Measurements from ENCODE around the gene DNM3.
A peak's percentile ranks its signal among the peaks of the same experiment; 100 is the strongest.
"Not testable (repeated sequence)": the region's sequence is repeated elsewhere in the genome, so short reads cannot be mapped to it uniquely, and the experiment has no call there.

DNM3 gene

DNA sequence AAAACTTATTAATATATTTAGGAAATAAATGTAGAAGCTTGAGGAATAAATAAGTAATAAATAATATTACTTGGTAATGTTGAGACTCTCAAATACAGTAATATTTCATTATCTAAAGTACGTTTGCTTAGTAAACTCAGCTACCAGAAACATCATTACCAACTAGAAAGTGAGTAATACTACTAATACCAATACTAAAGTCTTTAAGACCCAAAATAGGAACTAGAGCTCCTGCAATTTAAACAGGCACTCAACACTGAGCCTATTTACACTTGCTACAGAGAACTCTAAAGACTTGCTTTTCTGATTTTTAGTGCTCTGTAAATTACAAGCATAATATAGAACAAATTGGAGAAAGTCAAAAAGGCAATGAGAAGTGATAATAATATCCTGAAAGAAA, 565.7 kb downstream of the DNM3 start:
- no peak for DNase-seq

DNA sequence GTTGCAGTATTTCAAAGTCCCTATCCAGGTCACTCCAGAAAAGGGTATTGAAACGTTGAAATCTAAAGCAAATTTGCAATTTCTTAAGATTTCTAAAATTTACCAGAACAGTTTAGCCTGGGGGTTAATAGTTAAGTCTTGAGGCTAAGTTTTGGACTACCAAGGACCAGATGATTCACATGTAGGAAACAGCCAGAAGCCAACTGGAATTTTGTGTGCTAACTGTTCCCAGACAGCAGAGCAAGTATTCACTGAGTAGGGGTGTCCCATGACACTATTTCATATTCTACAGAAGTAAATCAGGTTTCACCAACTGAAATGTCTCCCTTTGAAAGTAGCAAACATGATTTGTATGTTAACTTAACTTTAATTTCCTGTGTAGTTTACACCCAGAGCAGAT, 567.7 kb downstream of the DNM3 start:
- no peak for DNase-seq

DNA sequence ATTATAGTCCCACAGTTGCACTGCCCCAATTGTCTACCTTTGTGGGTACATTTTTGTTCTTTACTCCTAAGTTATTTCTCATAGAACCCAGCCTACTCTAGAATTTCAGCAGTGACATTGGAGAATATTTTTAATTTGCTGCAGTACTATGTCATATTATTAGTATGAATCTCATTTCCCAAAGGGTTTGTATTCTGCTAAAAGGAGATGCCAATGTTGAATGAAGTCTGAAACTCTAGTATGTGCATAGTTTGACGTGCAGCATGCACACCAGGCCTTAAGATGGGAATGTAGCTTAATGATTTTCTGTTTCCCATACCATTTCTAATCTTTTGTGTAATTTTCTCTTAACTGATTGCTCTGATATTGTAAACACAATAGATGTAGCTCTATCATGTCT, 568.7 kb downstream of the DNM3 start:
- DNase-seq = no peak

DNA sequence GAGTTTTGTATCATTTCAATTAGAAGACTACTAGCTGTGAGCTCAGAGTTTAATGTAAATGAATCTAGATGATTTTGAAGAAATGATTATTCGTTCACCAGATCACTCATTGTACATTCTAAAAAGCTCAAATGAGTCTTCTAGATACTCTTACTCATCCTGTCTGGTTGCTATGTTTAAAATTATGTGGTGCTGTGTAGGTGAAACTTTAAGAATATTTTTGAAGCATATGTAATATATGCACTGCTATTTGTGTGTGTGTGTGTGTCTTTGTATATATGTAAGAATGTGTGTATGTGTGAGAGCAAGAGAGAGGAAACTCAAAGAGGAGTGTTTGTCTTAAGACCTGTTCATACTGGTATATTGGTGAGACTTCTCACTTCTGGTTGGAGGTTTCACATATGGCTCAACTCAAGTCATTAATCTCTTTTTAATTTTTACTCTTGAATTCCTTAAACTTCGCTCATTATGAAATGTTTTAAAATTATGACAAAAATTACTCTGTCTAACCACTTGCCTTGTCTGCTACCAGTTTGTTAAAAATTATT, 570.6 kb downstream of the DNM3 start:
- no peak for DNase-seq

DNA sequence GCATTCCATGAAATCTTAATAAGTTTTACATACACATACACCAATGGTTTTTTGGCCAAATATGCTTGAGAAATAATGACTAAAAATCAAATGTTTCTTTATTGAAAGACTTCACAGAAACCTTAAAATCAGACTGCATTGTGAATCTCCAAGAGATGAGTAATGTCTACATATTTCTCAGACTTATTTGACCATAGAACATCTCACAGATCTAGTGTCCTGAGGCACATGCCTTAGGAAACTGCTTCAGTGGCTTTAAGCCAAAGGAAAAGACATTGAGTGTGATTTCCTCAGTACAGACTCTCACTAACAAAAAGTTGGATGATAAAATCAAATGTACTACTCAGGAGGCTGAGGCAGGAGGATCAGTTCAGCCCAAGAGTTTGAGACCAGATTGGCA, 573.0 kb downstream of the DNM3 start:
- no peak for DNase-seq

DNA sequence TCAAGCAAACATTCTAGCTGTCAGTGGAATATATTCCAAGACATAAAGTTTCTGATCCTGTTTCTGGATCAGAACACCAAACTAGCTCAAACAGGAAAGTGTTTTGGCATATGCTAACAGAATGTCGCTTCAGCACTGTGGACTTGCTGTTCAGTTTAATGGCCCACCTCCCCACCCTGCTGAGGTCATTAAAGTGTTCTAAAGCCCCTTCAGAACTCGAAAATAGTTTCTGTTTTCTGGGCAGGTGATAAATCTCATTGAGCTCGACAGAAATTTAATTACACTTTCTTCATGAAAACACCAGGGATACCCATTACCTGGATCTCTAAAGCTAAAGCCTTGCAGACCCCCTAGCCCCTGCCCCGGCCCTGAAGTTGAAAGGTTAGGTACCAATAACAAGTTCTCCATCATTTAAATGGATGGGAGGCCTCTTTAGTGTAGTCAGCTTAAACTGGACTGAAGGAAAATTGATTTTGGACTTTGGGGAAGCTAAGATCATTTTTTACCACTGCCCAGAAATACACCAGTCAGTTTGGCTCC, 575.3 kb downstream of the DNM3 start:
- DNase-seq = no peak

DNA sequence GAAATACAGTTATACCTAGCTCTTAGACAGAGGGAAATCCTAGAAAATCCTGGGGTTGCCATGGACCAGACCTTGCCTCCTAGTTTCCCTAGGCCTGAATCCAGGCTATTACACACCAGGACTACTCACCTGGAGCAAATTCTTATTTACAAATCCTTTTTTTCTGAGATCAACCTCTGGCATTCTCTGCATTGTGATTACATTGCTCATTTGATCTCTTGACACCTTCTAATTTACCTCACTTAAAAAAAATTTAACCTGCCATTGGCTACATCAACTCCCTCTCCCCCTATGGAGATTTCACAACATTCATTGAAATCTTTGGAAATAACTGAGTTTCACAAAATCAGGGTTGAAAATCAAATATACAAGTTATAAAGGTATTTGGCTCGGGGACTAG, 576.3 kb downstream of the DNM3 start:
- DNase-seq = no peak

DNA sequence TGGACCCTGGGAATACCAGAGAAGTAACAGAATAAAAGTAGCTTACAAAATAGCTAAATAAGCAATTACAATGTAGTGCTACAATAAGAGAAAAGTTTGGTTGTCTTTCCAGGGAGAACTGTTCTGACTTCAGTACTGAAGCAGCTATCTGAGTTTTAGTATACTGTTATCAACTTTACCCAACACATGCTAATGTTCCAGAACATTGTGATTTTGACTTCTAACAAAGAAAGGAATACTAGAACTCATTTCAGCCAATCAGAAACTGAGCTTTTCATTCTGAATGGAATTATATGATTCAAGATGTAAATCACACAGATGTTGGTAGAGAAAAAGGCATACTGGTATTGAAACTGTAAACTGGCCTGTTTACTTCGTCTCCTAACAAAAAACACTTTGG, 579.1 kb downstream of the DNM3 start, which contains the start of gene C1orf105:
C1orf105 (plus strand) TSS at position 301 of the 400 bp plus-strand sequence. CDS start 201 bp downstream, outside the sequence.
- DNase-seq = no peak

DNA sequence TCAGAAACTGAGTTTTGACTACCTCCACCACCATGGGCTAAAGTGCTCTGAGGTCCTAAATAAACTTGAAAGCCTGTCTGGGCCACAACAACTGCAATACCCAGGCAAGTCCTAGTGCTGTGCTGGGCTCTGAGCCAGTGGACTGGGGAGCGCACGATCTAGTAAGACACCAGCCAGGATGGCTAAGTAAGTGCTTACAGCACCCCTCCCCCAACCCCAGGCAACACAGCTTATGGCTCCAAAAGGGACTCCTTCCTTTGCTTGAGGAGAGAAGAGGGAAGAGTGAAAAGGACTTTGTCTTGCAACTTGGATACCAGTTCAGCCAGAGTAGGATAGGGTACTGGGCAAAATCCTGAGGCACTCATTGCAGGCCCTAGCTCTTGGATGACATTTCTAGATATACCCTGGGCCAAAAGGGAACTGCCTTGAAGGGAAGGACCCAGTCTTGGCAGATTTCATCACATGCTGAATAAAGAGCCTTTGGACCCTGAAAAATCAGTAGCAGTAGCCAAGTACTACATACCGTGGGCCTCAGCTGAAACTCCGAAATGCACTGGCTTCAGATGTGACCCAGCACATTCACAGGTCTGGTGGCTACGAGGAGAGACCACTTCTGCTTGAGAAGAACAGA, 580.8 kb downstream of the DNM3 start:
- no peak for DNase-seq

DNA sequence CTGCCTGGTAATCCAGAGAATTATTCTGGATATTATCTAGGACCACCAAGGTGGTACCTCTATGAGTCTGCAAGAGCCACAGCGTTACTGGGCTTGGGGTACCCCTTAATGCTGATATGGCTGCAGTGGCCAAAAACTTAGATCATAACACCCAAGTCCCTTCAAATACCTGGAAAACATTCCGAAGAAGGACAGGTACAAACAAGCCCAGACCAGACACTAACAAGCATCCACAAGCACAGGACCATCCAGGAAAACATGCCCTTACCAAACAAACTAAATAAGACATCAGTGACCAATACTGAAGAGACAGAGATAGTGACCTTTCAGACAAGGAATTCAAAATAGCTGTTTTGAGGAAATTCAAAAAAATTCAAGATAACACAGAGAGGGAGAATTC, 582.0 kb downstream of the DNM3 start:
- no peak for DNase-seq

DNA sequence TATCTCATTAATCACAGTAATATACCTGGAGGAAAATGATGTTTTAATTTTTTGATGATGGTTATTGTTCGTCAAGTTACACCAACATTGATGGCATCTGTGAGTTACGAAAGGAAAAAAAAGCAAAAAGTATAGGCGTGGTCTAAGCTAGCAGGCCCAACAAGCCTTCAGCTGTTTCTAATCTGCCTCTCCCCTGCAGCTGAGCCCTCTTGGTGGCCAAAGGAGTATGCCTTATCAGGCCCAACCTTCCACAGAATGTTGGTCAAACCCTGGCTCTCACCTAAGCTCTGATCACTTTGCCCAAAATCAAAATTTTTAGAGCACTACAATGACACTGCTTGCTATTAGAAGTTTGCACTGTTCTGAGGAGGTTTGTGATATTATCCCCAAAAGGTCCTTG, 584.0 kb downstream of the DNM3 start:
- no peak for DNase-seq

DNA sequence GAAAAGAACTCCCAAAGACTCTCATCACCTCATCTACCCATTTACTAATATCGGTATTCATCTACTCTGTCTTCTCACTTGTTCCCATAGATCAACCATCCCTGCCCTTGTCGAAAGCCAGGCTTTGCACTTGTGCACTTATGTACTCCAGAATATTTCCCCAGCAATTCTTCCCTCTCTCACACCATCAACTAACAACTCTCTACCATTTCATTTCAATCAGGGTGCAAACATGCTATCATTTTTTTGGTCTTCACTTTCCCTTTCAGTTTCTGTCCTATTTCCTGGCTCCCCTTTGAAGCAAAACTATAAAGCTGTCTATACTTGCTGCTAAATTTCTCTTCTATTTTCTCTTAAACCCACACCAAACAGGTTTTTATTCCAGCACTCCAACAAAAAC, 585.9 kb downstream of the DNM3 start:
- DNase-seq = no peak

DNA sequence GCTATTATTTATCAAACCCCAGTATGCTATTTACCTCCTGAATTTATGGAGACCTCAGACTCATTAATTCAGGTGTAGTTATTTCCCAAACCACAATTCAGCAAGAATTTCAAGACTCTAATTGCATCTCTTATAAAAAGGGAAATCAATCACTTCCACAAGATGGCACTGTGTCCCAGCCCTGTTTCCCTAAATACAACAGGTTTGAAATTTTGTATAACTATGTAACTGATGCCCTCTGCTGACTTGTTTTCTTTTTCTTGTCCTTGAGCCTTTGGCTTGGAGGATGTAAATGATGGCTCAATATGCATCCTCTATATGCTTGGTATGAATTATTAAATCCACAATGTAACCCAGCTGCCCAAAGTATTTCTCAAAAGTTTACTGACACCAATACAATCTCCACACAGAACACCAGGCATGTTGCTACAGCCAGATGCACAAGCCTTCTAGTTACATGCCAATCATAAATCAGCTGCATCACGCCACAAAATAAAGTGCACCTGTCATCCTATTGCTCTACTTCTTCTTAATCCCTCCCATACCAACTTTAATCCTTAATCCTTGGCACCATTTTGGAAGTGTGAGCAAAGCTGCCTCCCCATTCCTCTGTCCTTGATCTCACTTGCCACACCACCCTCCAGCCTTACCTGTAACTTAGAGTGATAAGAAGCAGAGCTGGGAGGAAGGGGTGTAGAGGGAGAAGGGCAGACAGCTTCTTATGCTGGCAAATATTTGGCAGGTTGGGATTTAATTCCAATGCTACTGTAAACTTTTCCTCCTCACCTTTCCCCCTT, 588.2 kb downstream of the DNM3 start:
- DNase-seq = peak; percentile 21

DNA sequence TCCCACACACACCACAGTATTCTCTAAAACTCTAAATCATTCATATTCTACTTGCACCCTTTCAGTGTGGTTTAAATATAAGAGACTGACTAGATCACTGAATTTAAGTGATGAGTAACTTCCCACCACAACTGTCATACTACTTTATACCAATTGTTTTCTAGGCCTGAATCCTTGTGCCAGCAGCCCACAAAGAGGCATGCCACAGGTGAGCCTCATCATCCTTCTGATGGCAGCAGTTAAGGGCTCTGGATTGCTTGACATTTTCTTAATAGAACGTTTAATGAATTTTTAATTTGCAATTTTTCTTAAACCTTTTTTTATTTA, 588.8 kb downstream of the DNM3 start:
- no peak for DNase-seq

DNA sequence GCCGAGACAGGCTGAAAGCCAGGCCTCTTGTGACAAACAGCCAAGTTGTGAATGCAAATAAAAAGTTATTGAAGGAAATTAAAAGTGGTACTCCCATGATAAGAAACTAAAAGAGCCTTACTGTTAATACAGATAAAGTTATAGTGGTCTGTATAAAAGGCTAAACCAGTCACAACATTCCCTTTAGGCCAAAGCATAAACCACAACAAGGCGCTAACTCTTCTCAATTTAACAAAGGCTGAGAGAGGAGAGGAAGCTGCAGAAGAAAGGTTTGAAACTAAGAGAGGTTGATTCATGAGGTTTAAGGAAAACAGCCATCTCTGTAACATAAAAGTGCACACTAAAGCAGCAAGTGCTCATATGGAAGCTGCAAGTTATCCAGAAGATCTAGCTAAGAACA, 589.9 kb downstream of the DNM3 start:
- DNase-seq = no peak

DNA sequence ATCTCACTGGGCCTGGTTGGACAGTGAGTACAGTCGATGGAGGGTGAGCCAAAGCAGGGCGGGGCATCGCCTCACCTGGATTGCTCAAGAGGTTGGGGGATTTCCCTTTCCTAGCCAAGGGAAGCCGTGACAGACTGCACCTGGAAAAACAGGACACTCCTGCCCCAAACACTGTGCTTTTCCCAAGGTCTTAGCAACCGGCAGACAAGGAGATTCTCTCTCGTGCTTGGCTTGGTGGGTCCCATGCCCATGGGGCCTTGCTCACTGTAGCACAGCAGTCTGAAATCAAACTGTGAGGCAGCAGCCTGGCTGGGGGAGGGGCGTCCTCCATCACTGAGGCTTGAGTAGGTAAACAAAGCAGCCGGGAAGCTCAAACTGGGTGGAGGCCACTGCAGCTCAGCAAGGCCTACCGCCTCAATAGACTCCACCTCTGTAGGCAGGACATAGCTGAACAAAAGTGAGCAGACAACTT, 590.5 kb downstream of the DNM3 start:
- DNase-seq = peak; percentile 17

DNA sequence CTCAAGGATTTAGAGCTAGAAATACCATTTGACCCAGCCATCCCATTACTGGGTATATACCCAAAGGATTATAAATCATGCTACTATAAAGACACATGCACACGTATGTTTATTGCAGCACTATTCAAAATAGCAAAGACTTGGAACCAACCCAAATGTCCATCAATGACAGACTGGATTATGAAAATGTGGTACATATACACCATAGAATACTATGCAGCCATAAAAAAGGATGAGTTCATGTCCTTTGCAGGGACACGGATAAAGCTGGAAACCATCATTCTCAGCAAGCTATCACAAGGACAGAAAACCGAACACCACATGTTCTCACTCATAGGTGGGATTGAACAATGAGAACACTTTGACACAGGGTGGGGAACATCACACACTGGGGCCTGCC, 595.9 kb downstream of the DNM3 start:
- not testable (repeated sequence) for DNase-seq

DNA sequence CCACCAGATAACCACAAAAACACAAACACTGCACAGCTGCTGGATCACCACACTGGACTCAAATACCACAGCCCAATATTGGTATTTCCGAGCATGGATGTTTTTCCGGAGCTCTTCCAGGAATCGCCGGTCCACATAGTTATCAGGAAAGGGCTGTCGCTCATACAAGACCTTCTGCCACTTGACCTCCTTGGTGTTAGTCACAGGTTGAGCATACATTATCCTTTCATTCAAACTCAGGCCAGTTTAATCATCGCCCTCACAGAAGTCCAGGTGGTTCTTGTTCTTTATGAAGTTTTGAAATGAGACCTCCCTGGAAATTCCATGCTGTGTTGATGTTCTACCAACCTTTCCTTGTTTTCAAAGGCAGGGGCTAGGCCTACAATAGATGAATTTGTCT, 601.1 kb downstream of the DNM3 start:
- no peak for DNase-seq

DNA sequence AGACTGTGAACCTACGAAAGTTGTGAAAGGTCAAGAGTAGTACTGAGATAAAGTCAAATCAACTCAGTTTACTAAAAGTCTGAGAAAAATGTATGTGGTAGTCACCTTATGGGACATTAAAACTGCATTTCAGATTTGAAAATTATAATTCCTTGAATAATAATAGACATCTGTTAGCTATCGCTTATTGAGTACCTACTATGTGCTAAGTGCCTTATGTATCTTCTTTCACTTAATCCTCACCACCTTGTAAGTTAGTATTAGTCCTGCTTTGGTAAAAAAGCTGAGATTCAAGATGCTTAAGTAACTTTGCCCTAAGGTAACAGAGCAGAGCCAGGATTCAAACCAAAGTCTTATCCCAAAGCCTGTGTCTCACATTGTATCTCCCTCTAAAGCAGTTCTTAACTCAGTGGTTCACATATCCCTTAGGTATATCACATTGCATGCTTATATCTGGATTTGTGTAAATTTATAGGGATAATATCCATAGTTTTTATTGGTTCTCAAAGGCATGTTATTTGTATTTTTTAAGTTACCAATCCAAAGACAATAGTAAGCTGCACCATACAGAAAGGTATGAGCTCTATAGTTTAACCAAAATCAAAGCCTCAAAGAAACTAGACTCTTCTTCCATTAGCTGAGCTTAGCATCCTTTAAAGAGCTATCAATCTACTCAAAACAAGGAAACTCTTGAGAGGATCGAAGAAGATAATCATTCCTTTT, 601.7 kb downstream of the DNM3 start:
- no peak for DNase-seq

DNA sequence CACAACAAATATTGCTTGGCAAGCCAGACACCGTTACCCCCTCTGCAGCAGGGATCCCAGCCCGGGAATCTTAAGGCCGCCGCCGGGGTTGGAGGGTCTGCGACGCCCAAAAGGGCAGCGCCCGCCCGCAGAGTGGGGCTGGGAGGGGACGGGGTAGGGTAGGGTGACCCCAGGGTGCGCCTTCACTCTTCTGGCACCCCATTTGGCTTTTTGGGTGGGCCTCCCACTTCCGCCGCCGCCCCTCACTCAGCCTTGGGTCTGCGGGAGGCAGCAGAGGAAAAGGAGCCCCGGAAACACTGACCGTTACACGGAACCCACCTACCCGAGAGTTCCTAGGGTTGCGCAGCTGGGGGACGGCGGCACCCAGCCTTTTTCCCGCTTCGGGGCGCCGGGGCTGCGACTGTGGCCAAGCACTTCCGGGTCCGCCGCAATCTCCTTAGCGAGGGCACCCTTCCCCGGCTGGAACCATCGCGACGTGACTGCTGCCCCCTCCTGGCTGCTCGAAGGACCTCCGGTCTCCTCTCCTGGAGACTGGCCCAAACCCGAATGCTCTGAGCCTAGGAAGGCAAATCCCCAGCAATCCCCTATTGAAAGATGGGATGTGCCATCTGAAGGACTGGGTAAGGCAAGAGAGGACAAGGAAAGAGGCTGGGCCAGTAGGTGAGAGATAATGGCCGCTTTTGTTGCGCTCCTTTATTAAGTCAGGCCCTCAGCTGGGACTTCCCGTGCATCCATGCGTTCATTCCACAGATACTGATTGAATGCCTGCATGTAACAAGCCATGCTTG, 602.6 kb downstream of the DNM3 start, which contains the start of gene PIGC:
PIGC (minus strand) TSS at position 404 of the 788 bp plus-strand sequence. CDS start 1,447 bp downstream, outside the sequence.
- peak; percentile 94 for DNase-seq

DNA sequence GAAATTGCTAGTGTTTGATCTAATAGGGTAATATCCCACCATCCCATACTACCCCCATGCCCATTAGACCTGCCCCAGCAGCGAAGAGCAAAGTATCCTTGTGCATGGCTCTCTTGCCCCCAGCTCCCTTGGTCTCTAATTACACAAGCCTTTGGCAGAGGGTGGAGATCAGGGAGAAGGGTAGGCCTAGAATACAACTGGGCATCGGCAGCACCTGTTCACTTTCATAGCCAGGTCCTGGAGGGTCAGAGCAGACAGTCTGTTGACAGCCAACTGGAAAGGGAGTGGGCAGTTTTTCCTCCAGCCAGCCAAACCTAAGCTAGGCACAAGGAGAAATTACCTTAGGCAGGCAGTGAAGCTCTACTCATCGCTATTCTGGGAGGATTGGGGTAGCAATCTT, 605.2 kb downstream of the DNM3 start:
- no peak for DNase-seq

DNA sequence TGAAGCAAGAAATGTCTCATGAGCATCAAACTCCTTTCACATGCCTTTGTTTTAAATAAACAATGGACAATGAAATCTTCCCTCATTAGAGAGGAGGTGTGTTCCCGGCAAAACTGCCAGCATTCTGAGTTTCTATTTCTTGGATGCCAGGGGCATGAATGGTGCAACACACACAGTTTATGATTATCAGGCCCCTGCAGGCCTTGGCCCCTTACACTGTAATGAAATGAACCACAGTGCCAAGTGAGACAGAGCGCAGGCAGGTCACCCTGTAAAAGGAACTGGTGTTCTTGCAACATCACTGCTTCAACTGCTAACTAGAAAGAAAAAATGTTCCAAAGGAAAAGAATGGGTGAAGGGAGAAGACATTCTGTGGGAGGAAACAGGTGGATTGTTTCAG, 606.3 kb downstream of the DNM3 start:
- DNase-seq = no peak

All from stimulated activated CD4-positive, alpha-beta T cell treated with anti-CD3 and anti-CD28 coated beads, Interleukin-4, amount 100 ng/mL, for 1 hour (primary cell).